PC-9 (cell line): ENCODE results near the gene RPL13. TPM values are rescaled to one million over a fixed set of nuclear protein-coding genes. Genes with fewer than 3 reads are reported as not detected.

Experiments used
- BruUV-seq: library from RNA; stranded (reverse); fragments of 400-500 nt; replicated peaks from 2 replicates; lab custom pipeline; 2021; lab: Mats Ljungman, UMichigan
- CTCF ChIA-PET: fragments of 300-600 bp; sonication (Branson Sonifier 250); formaldehyde crosslinking; loops from one replicate; lab custom pipeline; 2022; ENCODE audit warnings: antibody characterized with exemption; lab: Charles Lee
- POLR2A ChIA-PET: fragments of 300-600 bp; sonication (Branson Sonifier 250); formaldehyde crosslinking; loops from one replicate; lab custom pipeline; 2022; ENCODE audit warnings: antibody characterized with exemption; ENCODE audit not compliant: unreplicated experiment; lab: Charles Lee
- DNase-seq, 2 experiments: peaks; one replicate each; pipeline versions ENCODE4 v3.0.0 to v3.0.0-alpha.2; 2015 to 2022; ENCODE audit warnings: mixed read lengths in 1 of 2
- H2AFZ ChIP-seq: fragments of 200-600 bp; sonication (generic); 2 replicates; pipeline ENCODE4 v1.8.1; 2017; ENCODE audit warnings: antibody characterized with exemption
- H3F3A ChIP-seq: fragments of 200-600 bp; sonication (generic); 2 replicates; pipeline ENCODE4 v1.8.1; 2017; ENCODE audit warnings: antibody characterized with exemption, mild to moderate bottlenecking, low read depth; ENCODE audit not compliant: insufficient read depth
- H3K27ac ChIP-seq: fragments of 200-600 bp; sonication (generic); 2 replicates; pipeline ENCODE4 v1.6.1; 2016; ENCODE audit warnings: mixed run types
- H3K27me3 ChIP-seq: fragments of 200-600 bp; sonication (generic); 2 replicates; pipeline ENCODE4 v1.6.1; 2016; ENCODE audit warnings: low read depth, mixed run types; ENCODE audit not compliant: insufficient read depth
- H3K36me3 ChIP-seq: fragments of 200-600 bp; sonication (generic); 2 replicates; pipeline ENCODE4 v1.6.1; 2016; ENCODE audit warnings: low read depth, mixed run types
- H3K4me1 ChIP-seq: fragments of 200-600 bp; sonication (generic); replicated peaks from 2 replicates; pipeline ENCODE4 v1.6.1; 2016; ENCODE audit warnings: mixed run types; ENCODE audit not compliant: insufficient read depth
- H3K4me2 ChIP-seq: fragments of 200-600 bp; sonication (generic); 2 replicates; pipeline ENCODE4 v1.6.1; 2017; ENCODE audit warnings: mixed run types
- H3K4me3 ChIP-seq: fragments of 200-600 bp; sonication (generic); 2 replicates; pipeline ENCODE4 v1.6.1; 2016; ENCODE audit warnings: mixed run types
- H3K79me2 ChIP-seq: fragments of 200-600 bp; sonication (generic); 2 replicates; pipeline ENCODE4 v1.6.1; 2017; ENCODE audit warnings: low read depth, mixed run types
- H3K9me2 ChIP-seq: fragments of 200-600 bp; sonication (generic); 2 replicates; pipeline ENCODE4 v1.8.1; 2017; ENCODE audit warnings: mild to moderate bottlenecking; ENCODE audit not compliant: insufficient read depth
- H3K9me3 ChIP-seq: fragments of 200-600 bp; sonication (generic); 2 replicates; pipeline ENCODE4 v1.8.1; 2016; ENCODE audit warnings: low read depth; ENCODE audit not compliant: insufficient read depth
- H4K20me1 ChIP-seq: fragments of 200-600 bp; sonication (generic); 2 replicates; pipeline ENCODE4 v1.8.1; 2017; ENCODE audit not compliant: insufficient read depth
- EZH2 ChIP-seq: fragments of 200-600 bp; sonication (generic); IDR thresholded peaks from 2 replicates; pipeline ENCODE4 v1.8.0; 2017; ENCODE audit warnings: antibody characterized with exemption, low read depth
- intact Hi-C: fragments of 100-400 bp; cut with micrococcal nuclease; formaldehyde crosslinking; loops from one replicate; pipeline ENCODE4 v1.10.0; 2022; ENCODE audit not compliant: unreplicated experiment
- total RNA-seq: library from RNA; stranded (reverse); gene quantifications from 2 replicates; pipeline ENCODE4 v1.2.3, GENCODE V29; 2021
- TF ChIP-seq, protein P1 (sequence below): fragments of 200-600 bp; sonication (generic); conservative IDR thresholded peaks from 2 replicates; pipeline ENCODE4 v1.6.1; 2017; ENCODE audit warnings: mixed run types, antibody characterized with exemption, mild to moderate bottlenecking, moderate library complexity

The RPL13 gene
- total RNA-seq, 1 experiment from 2014 or later: 2,045 TPM

DNA sequence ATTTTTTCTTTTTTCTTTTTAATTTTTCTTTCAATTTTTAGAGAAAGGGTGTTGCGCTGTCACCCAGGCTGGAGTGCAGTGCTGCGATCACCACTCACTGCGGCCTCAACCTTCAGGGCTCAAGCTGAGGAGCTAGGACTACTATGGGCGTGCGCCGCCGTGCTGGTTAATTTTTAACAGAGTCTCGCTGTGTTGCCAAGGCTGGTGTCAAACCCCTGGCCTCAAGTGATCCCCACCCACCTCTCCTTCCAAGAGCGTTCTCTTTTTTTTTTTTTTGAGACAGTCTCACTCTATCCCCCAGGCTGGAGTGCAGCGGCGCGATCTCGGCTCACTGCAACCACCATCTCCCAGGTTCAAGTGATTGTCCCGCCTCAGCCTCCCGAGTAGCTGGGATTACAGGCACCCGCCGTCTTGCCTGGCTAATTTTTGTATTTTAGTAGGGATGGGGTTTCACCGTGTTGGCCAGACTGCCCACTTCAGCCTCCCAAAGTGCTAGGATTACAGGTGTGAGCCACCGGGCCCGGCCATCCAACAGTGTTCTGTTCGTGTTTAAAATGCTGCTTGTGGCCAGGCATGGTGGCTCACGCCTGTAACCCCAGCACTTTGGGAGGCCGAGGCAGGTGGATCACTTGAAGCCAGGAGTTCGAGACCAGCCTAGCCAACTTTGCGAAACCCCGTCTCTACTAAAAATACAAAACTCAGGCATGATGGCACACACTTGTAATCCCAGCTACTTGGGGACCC, 14.5 kb upstream of the RPL13 start:
- H3K4me3 ChIP-seq: no peak overlapping the region
- no TSS peak for BruUV-seq

GRCh38 chr16:89546781-89547180, 13.7 kb upstream of the RPL13 start:
- Histone ChIP-seq H2AFZ (no peak overlapping the region), H3K27me3 (no peaks in the 10 kb centered on the region)
- BruUV-seq: no TSS peak

More for the DNA sequence above, 14.5 kb upstream of the RPL13 start:
- ChIA-PET POLR2A (no interaction called here), CTCF (no interaction called here)
- DNase-seq: no peak
- H3K4me1 ChIP-seq: no peaks in the 10 kb centered on the region
- no peaks in the 10 kb centered on the region for H3K9me2 ChIP-seq
- H3K36me3 ChIP-seq: 0 out of 2 replicates have a peak, but pooled peaks cover 3% of the 10 kb centered on the region
- no peaks in the 10 kb centered on the region for H3K79me2 ChIP-seq
- no peaks in the 10 kb centered on the region for H3F3A ChIP-seq
- H3K27me3 ChIP-seq: no peaks in the 10 kb centered on the region
- intact Hi-C loops: no loop called here
- TF ChIP-seq EZH2: no peak
- TF ChIP-seq, protein P1, sequence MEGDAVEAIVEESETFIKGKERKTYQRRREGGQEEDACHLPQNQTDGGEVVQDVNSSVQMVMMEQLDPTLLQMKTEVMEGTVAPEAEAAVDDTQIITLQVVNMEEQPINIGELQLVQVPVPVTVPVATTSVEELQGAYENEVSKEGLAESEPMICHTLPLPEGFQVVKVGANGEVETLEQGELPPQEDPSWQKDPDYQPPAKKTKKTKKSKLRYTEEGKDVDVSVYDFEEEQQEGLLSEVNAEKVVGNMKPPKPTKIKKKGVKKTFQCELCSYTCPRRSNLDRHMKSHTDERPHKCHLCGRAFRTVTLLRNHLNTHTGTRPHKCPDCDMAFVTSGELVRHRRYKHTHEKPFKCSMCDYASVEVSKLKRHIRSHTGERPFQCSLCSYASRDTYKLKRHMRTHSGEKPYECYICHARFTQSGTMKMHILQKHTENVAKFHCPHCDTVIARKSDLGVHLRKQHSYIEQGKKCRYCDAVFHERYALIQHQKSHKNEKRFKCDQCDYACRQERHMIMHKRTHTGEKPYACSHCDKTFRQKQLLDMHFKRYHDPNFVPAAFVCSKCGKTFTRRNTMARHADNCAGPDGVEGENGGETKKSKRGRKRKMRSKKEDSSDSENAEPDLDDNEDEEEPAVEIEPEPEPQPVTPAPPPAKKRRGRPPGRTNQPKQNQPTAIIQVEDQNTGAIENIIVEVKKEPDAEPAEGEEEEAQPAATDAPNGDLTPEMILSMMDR: no peak
- H4K20me1 ChIP-seq: no peaks in the 10 kb centered on the region
- no peak overlapping the region for H3K27ac ChIP-seq
- no peaks in the 10 kb centered on the region for H3K9me3 ChIP-seq
- no peak overlapping the region for H2AFZ ChIP-seq
- no peak overlapping the region for H3K4me2 ChIP-seq

DNA sequence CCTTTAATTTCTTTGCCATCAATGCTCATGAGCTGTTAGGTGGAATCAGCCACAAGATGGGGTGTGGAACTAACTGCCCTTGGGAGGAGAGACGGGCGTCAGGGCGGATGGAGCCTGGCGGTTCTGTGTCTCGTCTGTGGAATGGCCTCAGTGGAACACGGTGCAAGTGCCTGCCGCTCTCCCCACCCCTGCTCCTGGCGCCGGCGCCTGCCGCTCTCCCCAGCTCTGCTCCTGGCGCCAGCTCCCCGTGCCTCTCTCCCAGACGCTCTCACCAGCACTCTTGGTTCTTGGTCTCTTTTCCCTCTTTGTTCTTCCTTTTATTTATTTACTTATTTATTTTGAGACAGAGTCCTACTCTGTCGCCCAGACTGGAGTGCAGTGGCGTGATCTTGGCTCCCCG, 13.2 kb upstream of the RPL13 start:
- TF ChIP-seq, protein P1: no peak
- TF ChIP-seq EZH2: no peak
- CTCF ChIA-PET: no interaction called here

More at GRCh38 chr16:89546781-89547180, 13.7 kb upstream of the RPL13 start:
- intact Hi-C loops: no loop called here
- Histone ChIP-seq H3K4me1 (no peaks in the 10 kb centered on the region), H3K79me2 (no peaks in the 10 kb centered on the region), H4K20me1 (no peaks in the 10 kb centered on the region), H3K36me3 (0 out of 2 replicates have a peak, but pooled peaks cover 3% of the 10 kb centered on the region), H3K4me3 (no peak overlapping the region), H3K27ac (no peak overlapping the region), H3K4me2 (no peak overlapping the region), H3F3A (no peaks in the 10 kb centered on the region), H3K9me2 (no peaks in the 10 kb centered on the region), H3K9me3 (no peaks in the 10 kb centered on the region)
- TF ChIP-seq, protein P1: no peak
- TF ChIP-seq EZH2: no peak
- ChIA-PET CTCF (no interaction called here), POLR2A (no interaction called here)
- no peak for DNase-seq

More for the DNA sequence above, 13.2 kb upstream of the RPL13 start:
- Histone ChIP-seq H3F3A (no peaks in the 10 kb centered on the region), H3K9me3 (no peaks in the 10 kb centered on the region), H3K9me2 (no peaks in the 10 kb centered on the region), H4K20me1 (no peaks in the 10 kb centered on the region), H2AFZ (no peak overlapping the region), H3K79me2 (no peaks in the 10 kb centered on the region), H3K4me3 (no peak overlapping the region), H3K4me1 (no peaks in the 10 kb centered on the region), H3K27me3 (no peaks in the 10 kb centered on the region), H3K36me3 (0 out of 2 replicates have a peak, but pooled peaks cover 3% of the 10 kb centered on the region), H3K4me2 (no peak overlapping the region), H3K27ac (no peak overlapping the region)
- BruUV-seq: no TSS peak
- intact Hi-C loops: no loop called here
- DNase-seq: no peak
- POLR2A ChIA-PET: no interaction called here
